ENCODE data around the gene TANC1.

The TANC1 gene

GRCh38 chr2:159206736-159207380 is 238.4 kb downstream of the TANC1 start:
- no peak for DNase-seq

DNA sequence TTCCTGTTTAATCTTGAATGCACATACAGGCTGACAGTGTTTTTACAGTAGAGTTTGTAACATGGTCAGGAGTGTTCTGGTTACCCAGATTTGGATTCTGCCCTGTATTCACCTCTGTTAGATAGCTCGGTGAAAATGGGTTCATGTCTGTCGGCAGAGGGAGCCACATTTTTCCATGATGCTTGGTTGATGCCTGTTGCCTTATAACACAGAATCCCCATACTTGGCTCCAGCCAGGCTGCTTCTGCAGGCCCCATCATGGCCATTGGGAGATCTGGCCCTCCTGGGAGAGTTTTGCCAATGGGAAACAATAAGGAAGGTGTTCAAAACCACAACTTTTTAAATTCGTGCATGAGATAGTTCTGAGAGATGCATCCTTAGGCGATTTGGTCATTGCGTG is 240.0 kb downstream of the TANC1 start:
- DNase-seq, result no peak

GRCh38 chr2:159209341-159210306 is 241.2 kb downstream of the TANC1 start:
- peak; percentile 12 for DNase-seq

- DNase-seq, result no peak
Observed at GRCh38 chr2:159211447-159212396, 243.3 kb downstream of the TANC1 start.

GRCh38 chr2:159213296-159213695 is 244.9 kb downstream of the TANC1 start:
- no peak for DNase-seq

GRCh38 chr2:159214325-159214865 is 246.0 kb downstream of the TANC1 start:
- DNase-seq, result no peak

- DNase-seq, result no peak
Observed at GRCh38 chr2:159215116-159215515, 246.7 kb downstream of the TANC1 start.

- DNase-seq, result no peak
Observed at GRCh38 chr2:159217676-159218075, 249.2 kb downstream of the TANC1 start.

GRCh38 chr2:159218389-159218788 is 249.9 kb downstream of the TANC1 start:
- no peak for DNase-seq

GRCh38 chr2:159219394-159219998 is 251.1 kb downstream of the TANC1 start:
- DNase-seq, result no peak

- no peak for DNase-seq
Observed at GRCh38 chr2:159224061-159224813, 255.8 kb downstream of the TANC1 start.

DNA sequence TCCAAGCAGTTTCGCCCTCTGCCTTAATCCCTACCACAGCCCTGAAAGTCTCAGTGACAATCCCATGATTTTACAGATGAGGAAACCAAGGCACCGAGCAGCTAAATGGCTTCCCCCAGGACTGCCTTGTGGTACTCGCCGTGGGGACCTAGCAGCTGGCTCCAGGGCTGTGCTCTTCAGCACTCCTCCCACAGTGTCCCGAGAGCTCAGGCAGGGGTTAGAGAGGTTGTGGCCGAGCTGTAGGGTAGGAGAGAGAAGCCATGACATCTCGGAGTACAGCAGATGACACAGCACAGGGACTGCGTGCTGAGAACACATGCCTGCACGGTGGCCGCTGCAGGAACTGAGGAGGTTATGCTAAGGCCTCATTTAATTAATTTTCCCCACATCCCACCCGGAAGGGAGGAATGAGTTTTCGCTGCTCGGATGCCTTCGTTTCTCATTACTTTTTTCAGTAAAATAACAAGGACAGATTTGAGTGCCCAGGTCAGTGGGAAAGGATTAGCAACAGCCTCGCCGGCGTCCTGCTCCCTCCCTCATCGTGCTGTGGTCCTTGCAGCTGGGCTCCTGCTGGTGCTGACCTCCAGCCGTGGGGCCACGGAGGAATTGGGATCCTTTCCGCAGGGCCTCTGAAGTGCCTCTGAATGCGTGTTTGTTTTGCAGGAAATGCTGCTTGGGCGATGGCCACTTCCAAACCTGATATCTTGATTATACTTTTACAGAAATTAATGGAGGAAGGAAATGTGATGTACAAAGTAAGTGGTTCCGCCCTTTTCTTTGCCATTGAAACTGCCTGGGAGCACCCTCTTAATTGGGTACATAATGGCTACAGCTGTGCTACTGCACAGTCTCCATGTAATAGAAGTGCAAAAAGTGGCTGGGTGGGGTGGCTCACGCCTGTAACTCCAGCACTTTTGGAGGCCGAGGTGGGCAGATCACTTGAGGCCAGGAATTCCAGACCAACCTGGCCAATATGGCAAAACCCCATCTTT is 256.9 kb downstream of the TANC1 start:
- no peak for DNase-seq

GRCh38 chr2:159226059-159226461 is 257.6 kb downstream of the TANC1 start:
- DNase-seq, result peak; percentile 50

DNA sequence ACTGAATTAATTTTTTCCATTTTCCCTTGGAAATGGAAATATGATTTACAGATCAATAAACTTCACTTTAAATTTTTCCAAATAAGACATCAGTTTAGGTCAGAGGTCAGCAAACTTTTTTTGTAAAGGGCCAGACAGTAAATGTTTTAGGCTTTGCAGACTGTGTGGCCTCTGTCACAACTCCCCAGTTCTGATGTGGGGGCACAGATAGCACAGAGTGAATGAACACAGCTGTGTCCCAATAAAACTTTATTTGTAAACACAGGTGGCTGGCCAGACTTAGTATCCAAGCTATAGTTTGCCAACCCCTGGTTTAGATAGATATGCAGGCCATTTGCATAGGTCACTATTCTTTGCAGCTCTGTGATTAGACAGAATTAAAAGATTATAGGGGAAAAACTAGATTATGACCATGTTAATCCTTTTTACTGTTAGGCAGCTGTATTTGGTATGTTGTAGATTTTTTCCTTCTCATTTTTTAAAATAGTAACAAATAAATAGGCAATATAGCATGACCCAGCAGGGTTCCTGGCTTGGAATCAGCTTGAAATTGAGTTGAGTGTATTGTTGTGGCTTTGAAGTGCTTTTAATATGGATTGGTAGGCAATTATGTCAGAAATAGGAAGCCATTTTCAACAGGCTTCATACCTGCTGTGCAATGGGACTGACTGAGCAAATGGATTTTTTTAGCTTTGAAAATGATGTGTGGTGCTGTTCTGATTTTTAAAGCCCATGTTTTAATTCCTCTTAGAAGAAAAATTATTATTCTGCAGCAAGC is 258.4 kb downstream of the TANC1 start:
- no peak for DNase-seq

DNA sequence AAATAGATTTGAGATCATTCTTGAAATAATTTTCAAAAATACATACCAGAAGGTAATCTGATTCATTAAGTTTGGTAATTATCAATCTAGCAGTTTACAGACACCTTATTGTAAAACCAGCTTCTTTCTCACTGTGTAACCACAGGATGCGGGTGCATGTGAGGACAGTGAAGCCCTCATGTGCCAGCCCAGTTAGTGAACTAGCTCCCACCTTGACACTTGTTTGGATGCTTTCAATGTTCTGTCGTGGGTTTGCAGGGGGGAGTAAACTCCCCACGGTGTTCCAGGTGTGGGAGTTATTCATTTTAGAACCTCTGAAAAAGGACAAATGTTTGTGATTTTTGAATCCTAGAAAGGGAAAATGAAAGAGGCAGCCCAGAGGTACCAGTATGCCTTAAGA is 259.0 kb downstream of the TANC1 start:
- no peak for DNase-seq

DNA sequence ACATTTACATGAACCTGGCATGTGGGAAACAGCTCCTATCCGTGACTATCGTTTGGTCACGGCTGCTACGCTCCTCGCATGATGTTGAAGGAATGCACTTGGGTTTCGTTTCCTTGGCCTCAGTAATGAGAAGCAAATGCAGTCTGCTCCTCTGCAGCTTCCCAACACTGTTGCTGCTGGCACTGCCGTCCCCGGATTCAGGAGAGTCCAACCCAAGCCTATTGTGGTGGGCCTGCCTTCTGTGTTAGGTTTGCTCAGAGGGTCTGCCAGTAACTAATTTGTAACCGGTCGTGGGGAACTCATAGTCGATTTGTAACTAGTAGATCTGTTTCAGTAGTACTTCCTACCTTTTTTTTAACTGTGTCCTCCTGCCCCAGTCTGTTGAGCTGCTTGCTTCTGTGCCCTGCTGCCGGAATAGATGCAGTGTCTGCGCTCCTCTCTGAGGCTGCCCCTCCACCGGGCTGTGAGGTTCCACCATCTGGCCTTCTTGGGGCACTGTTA is 259.7 kb downstream of the TANC1 start:
- DNase-seq, result no peak

DNA sequence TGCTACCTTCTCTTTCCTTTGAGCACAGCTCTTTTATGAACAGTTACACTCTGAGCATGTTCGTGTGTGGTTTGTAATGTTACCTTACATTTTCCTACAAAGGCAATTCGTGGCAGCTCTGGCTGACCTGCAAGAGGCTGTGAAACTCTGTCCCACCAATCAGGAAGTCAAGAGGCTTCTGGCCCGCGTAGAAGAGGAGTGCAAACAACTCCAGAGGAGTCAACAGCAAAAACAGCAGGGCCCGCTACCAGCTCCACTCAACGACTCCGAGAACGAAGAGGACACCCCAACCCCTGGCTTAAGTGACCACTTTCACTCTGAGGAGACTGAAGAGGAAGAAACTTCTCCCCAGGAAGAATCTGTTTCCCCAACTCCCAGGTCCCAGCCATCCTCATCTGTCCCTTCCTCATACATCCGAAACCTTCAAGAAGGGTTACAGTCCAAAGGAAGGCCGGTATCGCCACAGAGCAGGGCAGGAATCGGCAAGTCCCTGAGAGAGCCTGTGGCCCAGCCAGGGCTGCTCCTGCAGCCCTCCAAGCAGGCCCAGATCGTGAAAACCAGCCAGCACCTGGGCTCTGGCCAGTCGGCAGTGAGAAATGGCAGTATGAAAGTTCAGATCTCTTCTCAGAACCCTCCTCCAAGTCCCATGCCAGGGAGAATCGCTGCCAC is 261.2 kb downstream of the TANC1 start:
- DNase-seq, result no peak

DNA sequence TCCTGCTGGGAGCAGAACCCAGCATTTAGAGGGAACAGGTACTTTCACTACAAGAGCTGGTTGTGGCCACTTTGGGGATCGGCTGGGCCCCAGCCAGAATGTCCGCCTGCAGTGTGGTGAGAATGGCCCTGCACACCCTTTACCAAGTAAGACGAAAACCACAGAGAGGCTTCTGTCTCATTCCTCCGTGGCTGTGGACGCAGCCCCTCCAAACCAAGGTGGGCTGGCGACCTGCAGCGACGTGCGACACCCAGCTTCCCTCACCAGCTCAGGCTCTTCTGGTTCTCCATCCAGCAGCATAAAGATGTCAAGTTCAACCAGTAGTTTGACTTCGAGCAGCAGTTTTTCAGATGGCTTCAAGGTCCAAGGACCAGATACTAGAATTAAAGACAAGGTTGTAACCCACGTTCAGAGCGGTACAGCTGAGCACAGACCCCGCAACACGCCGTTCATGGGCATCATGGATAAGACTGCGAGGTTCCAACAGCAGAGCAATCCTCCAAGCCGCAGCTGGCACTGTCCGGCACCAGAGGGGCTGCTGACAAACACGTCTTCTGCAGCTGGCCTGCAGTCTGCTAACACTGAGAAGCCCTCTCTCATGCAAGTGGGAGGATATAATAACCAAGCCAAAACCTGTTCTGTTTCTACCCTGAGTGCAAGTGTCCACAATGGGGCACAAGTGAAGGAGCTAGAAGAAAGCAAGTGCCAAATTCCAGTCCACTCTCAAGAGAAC is 261.9 kb downstream of the TANC1 start:
- DNase-seq, result no peak
